ENCODE results near the gene MITF. TPM values are rescaled to one million over a fixed set of nuclear protein-coding genes. Genes with fewer than 3 reads are reported as not detected.

Gene MITF
- total RNA-seq, 1 donor: 11.6 TPM

GRCh38 chr3:69719587-69720122 is 19.6 kb upstream of the MITF start:
- H3K4me2 ChIP-seq (ENCODE audit: insufficient read depth, low read length): no peak overlapping the region
- H2AFZ ChIP-seq (ENCODE audit: low read length): no peak overlapping the region
- no peaks in the 10 kb centered on the region for H3K4me1 ChIP-seq (ENCODE audit: insufficient read depth, low read length)
- no peaks in the 10 kb centered on the region for H3K79me2 ChIP-seq (ENCODE audit: insufficient read depth, low read length)
- no peaks in the 10 kb centered on the region for H4K20me1 ChIP-seq (ENCODE audit: insufficient read depth, low read length)
- no peak overlapping the region for H3K27ac ChIP-seq (ENCODE audit: low read depth, low read length)
- H3K9me3 ChIP-seq (ENCODE audit: low read depth, low read length): no peaks in the 10 kb centered on the region
- peaks cover 11% of the 10 kb centered on the region for H3K27me3 ChIP-seq (ENCODE audit: insufficient read depth, low read length)
- H3K36me3 ChIP-seq (ENCODE audit: insufficient read depth, low read length): no peaks in the 10 kb centered on the region
- DNase-seq (ENCODE audit: insufficient read length, low spot score, missing footprints): no peak
- TF ChIP-seq CTCF (IDR thresholded peaks at IDR 0.05; ENCODE audit: extremely low read depth, low read depth, low read length): no peak
- no peak overlapping the region for H3K4me3 ChIP-seq (ENCODE audit: insufficient read depth, low read length)

GRCh38 chr3:69720824-69721223 is 18.4 kb upstream of the MITF start:
- H3K27me3 ChIP-seq (ENCODE audit: insufficient read depth, low read length): peaks cover 11% of the 10 kb centered on the region
- H3K36me3 ChIP-seq (ENCODE audit: insufficient read depth, low read length): no peaks in the 10 kb centered on the region
- no peak overlapping the region for H3K27ac ChIP-seq (ENCODE audit: low read depth, low read length)
- DNase-seq (ENCODE audit: insufficient read length, low spot score, missing footprints): no peak
- H4K20me1 ChIP-seq (ENCODE audit: insufficient read depth, low read length): no peaks in the 10 kb centered on the region
- H2AFZ ChIP-seq (ENCODE audit: low read length): no peak overlapping the region
- no peak for TF ChIP-seq CTCF (IDR thresholded peaks at IDR 0.05; ENCODE audit: extremely low read depth, low read depth, low read length)
- no peaks in the 10 kb centered on the region for H3K9me3 ChIP-seq (ENCODE audit: low read depth, low read length)
- no peaks in the 10 kb centered on the region for H3K4me1 ChIP-seq (ENCODE audit: insufficient read depth, low read length)
- no peak overlapping the region for H3K4me3 ChIP-seq (ENCODE audit: insufficient read depth, low read length)
- H3K79me2 ChIP-seq (ENCODE audit: insufficient read depth, low read length): no peaks in the 10 kb centered on the region
- H3K4me2 ChIP-seq (ENCODE audit: insufficient read depth, low read length): no peak overlapping the region

GRCh38 chr3:69723389-69723788 is 15.9 kb upstream of the MITF start:
- peaks cover 11% of the 10 kb centered on the region for H3K27me3 ChIP-seq (ENCODE audit: insufficient read depth, low read length)
- no peaks in the 10 kb centered on the region for H3K9me3 ChIP-seq (ENCODE audit: low read depth, low read length)
- no peak overlapping the region for H2AFZ ChIP-seq (ENCODE audit: low read length)
- no peak for TF ChIP-seq CTCF (IDR thresholded peaks at IDR 0.05; ENCODE audit: extremely low read depth, low read depth, low read length)
- no peaks in the 10 kb centered on the region for H4K20me1 ChIP-seq (ENCODE audit: insufficient read depth, low read length)
- H3K36me3 ChIP-seq (ENCODE audit: insufficient read depth, low read length): no peaks in the 10 kb centered on the region
- H3K4me1 ChIP-seq (ENCODE audit: insufficient read depth, low read length): no peaks in the 10 kb centered on the region
- DNase-seq (ENCODE audit: insufficient read length, low spot score, missing footprints): no peak
- no peak overlapping the region for H3K4me2 ChIP-seq (ENCODE audit: insufficient read depth, low read length)
- no peaks in the 10 kb centered on the region for H3K79me2 ChIP-seq (ENCODE audit: insufficient read depth, low read length)
- no peak overlapping the region for H3K4me3 ChIP-seq (ENCODE audit: insufficient read depth, low read length)
- no peak overlapping the region for H3K27ac ChIP-seq (ENCODE audit: low read depth, low read length)

GRCh38 chr3:69724722-69725435 is 14.4 kb upstream of the MITF start:
- Histone ChIP-seq H3K36me3 (ENCODE audit: insufficient read depth, low read length) (no peaks in the 10 kb centered on the region), H3K27me3 (ENCODE audit: insufficient read depth, low read length) (peaks cover 11% of the 10 kb centered on the region), H3K27ac (ENCODE audit: low read depth, low read length) (no peak overlapping the region), H4K20me1 (ENCODE audit: insufficient read depth, low read length) (no peaks in the 10 kb centered on the region), H3K4me1 (ENCODE audit: insufficient read depth, low read length) (no peaks in the 10 kb centered on the region), H3K4me3 (ENCODE audit: insufficient read depth, low read length) (no peak overlapping the region), H3K4me2 (ENCODE audit: insufficient read depth, low read length) (no peak overlapping the region), H3K79me2 (ENCODE audit: insufficient read depth, low read length) (no peaks in the 10 kb centered on the region), H3K9me3 (ENCODE audit: low read depth, low read length) (no peaks in the 10 kb centered on the region), H2AFZ (ENCODE audit: low read length) (no peak overlapping the region)
- DNase-seq (ENCODE audit: insufficient read length, low spot score, missing footprints): no peak
- no peak for TF ChIP-seq CTCF (IDR thresholded peaks at IDR 0.05; ENCODE audit: extremely low read depth, low read depth, low read length)

Measured in osteoblast (primary cell).